A549 (cell line): ENCODE measurements around the gene ANKRD11.

ENCODE experiments used
- CEBPB ChIP-seq, 2 experiments: fragments of >200 bp in 1 of 2; sonication (Bioruptor Twin) in 1 of 2; formaldehyde crosslinking in 1 of 2; IDR thresholded peaks; 2 replicates each; pipeline ENCODE4 v1.6.1; 2012 to 2016
- CTCF ChIP-seq: fragments of >200 bp; sonication (Bioruptor Twin); formaldehyde crosslinking; IDR thresholded peaks from 3 replicates; pipeline ENCODE4 v1.5.1; 2016
- NFE2L2 ChIP-seq: fragments of 150-350 bp; conservative IDR thresholded peaks from 2 replicates; pipeline ENCODE4 v1.6.1; 2014; ENCODE audit warnings: low read length
- POLR2A ChIP-seq: IDR thresholded peaks from 2 replicates; pipeline ENCODE4 v1.6.1; 2012; ENCODE audit warnings: mild to moderate bottlenecking, low read length

DNA sequence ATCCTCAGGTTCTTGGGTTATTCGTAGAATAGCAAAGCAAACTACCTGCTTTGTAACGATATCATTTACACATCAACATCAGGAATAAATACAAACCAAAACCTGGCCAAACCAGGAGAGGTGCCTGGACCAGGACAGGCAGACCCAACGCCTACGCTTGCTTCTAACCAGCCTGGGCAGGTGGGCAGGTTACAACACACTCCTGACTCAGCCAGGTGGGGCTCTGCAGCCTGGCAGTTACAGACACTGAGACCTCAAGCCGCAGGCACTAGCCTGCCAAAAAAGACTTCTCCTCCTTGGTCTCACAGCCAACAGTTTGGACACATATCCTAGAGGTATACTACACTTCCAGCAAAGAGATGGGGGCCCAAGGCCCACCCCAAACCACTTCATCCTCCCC lies 14.0 kb downstream of the ANKRD11 start:
- no peak for TF ChIP-seq POLR2A
- TF ChIP-seq CEBPB (IDR thresholded peaks at IDR 0.05) = no peak
- TF ChIP-seq NFE2L2 = no peak
- no peak for TF ChIP-seq CTCF
